ENCODE results near the gene NEUROD4. TPM values are rescaled to one million over a fixed set of nuclear protein-coding genes. Genes with fewer than 3 reads are reported as not detected.

The NEUROD4 gene
- total RNA-seq, 4 donors from 2014 or later, result not detected

DNA sequence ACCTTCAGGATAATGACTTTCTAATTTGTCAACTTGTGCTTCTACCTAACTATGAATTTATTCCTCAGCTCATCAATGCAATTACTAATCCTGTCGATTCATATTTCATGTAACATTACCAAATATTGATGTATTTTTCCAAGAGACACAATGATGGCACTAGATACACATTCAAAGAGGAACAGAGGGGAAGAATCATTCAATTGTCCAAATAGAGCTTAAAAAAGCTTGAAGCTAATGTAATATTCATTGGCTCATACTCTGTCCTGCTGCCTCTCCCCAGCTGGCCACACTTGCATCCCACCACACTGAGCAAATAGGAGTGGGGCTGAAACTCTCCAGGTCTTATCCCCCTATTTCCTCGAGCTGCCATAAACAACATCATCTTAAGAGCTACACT is 44.5 kb upstream of the NEUROD4 start:
- Histone ChIP-seq H3K36me3 (no peaks in the 10 kb centered on the region), H3K4me1 (no peaks in the 10 kb centered on the region), H3K9me3 (no peaks in the 10 kb centered on the region), H3K27me3 (no peaks in the 10 kb centered on the region), H3K27ac (no peak overlapping the region), H3K4me3 (no peak overlapping the region)
- TF ChIP-seq CTCF (IDR thresholded peaks at IDR 0.05 in 4 of 5, conservative IDR thresholded peaks at IDR 0.05 in 1 of 5), result no peak
- no peak for TF ChIP-seq POLR2A (IDR thresholded peaks at IDR 0.05)
- in situ Hi-C loops (cut with MboI; ENCODE audit: low sequenced_read_pairs in 4 of 4), result no loop called here
- intact Hi-C loops (cut with DNase I; ENCODE audit: low total_unique reads), result no loop called here
- ATAC-seq, result no peak
- no peak for DNase-seq

- no peak for DNase-seq
- intact Hi-C loops (cut with DNase I; ENCODE audit: low total_unique reads) (no loop called here), in situ Hi-C loops (cut with MboI; ENCODE audit: low sequenced_read_pairs in 4 of 4) (no loop called here)
- TF ChIP-seq POLR2A (IDR thresholded peaks at IDR 0.05) (no peak), CTCF (IDR thresholded peaks at IDR 0.05 in 4 of 5, conservative IDR thresholded peaks at IDR 0.05 in 1 of 5) (no peak)
- no peak for ATAC-seq
- no peaks in the 10 kb centered on the region for H3K36me3 ChIP-seq
- no peaks in the 10 kb centered on the region for H3K27me3 ChIP-seq
- no peak overlapping the region for H3K4me3 ChIP-seq
- no peaks in the 10 kb centered on the region for H3K4me1 ChIP-seq
- H3K27ac ChIP-seq, result no peak overlapping the region
- no peaks in the 10 kb centered on the region for H3K9me3 ChIP-seq
These were observed 43.9 kb upstream of the NEUROD4 start for GRCh38 chr12:54975875-54976274.

GRCh38 chr12:54977155-54977554 is 42.6 kb upstream of the NEUROD4 start:
- in situ Hi-C loops (cut with MboI; ENCODE audit: low sequenced_read_pairs in 4 of 4), result no loop called here
- no peaks in the 10 kb centered on the region for H3K9me3 ChIP-seq
- ATAC-seq (no peak), DNase-seq (no peak)
- H3K27me3 ChIP-seq, result no peaks in the 10 kb centered on the region
- H3K4me3 ChIP-seq, result no peak overlapping the region
- no peaks in the 10 kb centered on the region for H3K4me1 ChIP-seq
- intact Hi-C loops (cut with DNase I; ENCODE audit: low total_unique reads), result no loop called here
- TF ChIP-seq POLR2A (IDR thresholded peaks at IDR 0.05) (no peak), CTCF (IDR thresholded peaks at IDR 0.05 in 4 of 5, conservative IDR thresholded peaks at IDR 0.05 in 1 of 5) (no peak)
- H3K36me3 ChIP-seq, result no peaks in the 10 kb centered on the region
- H3K27ac ChIP-seq, result no peak overlapping the region

- no peak for ATAC-seq
- no peak for DNase-seq
- intact Hi-C loops (cut with DNase I; ENCODE audit: low total_unique reads), result no loop called here
- in situ Hi-C loops (cut with MboI; ENCODE audit: low sequenced_read_pairs in 4 of 4), result no loop called here
- no peak overlapping the region for H3K4me3 ChIP-seq
- TF ChIP-seq POLR2A (IDR thresholded peaks at IDR 0.05), result no peak
- no peak for TF ChIP-seq CTCF (IDR thresholded peaks at IDR 0.05 in 4 of 5, conservative IDR thresholded peaks at IDR 0.05 in 1 of 5)
- no peaks in the 10 kb centered on the region for H3K27me3 ChIP-seq
- no peaks in the 10 kb centered on the region for H3K4me1 ChIP-seq
- H3K27ac ChIP-seq, result no peak overlapping the region
- no peaks in the 10 kb centered on the region for H3K36me3 ChIP-seq
- no peaks in the 10 kb centered on the region for H3K9me3 ChIP-seq
These were observed 41.9 kb upstream of the NEUROD4 start for GRCh38 chr12:54977857-54978256.

GRCh38 chr12:54980341-54980740 is 39.4 kb upstream of the NEUROD4 start:
- no peak overlapping the region for H3K27ac ChIP-seq
- H3K36me3 ChIP-seq, result no peaks in the 10 kb centered on the region
- TF ChIP-seq POLR2A (IDR thresholded peaks at IDR 0.05), result no peak
- no peak for TF ChIP-seq CTCF (IDR thresholded peaks at IDR 0.05 in 4 of 5, conservative IDR thresholded peaks at IDR 0.05 in 1 of 5)
- H3K9me3 ChIP-seq, result no peaks in the 10 kb centered on the region
- intact Hi-C loops (cut with DNase I; ENCODE audit: low total_unique reads) (no loop called here), in situ Hi-C loops (cut with MboI; ENCODE audit: low sequenced_read_pairs in 4 of 4) (no loop called here)
- H3K4me3 ChIP-seq, result no peak overlapping the region
- ATAC-seq, result no peak
- no peak for DNase-seq
- H3K4me1 ChIP-seq, result no peaks in the 10 kb centered on the region
- H3K27me3 ChIP-seq, result no peaks in the 10 kb centered on the region

All from gastrocnemius medialis (tissue), 4 donors.